GM13977 (cell line): ENCODE results near the gene HPCA.

Experiments
- DNase-seq: peaks from one replicate; pipeline ENCODE4 v3.0.0; 2012; ENCODE audit warnings: low spot score
- CTCF ChIP-seq: IDR thresholded peaks from 2 replicates; pipeline ENCODE4 v1.5.1; 2012; ENCODE audit warnings: mild to moderate bottlenecking, control low read depth; ENCODE audit not compliant: insufficient read depth; ENCODE audit errors: extremely low read depth, missing control alignments
- in situ Hi-C: fragments of 300-500 bp; cut with MboI; formaldehyde crosslinking; loops from one replicate; pipeline ENCODE4 v1.12.0; 2022; ENCODE audit warnings: low sequenced_read_pairs, low pct_unique_long_range_greater_than_20kb, mixed read lengths, inconsistent platforms; ENCODE audit not compliant: unreplicated experiment

Gene HPCA

DNA sequence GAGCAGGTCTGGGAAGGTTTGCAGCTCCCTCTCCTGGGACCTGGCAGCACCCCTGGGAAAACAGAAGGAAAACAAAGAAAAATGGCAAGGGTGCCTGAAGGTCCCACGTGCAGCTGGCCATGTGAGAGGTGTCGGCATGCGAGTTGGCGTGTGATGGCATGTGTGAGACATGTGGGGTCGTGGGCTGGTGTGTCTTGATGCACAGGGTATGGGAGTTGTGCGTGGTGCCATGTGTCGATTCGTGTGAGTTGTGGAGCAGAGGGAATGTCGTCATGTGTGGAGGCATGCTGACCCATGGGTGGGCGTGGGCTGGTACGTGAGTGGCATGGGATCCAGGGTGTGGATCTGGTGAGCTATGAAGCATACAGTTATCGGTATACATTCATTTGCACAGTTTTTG lies 1.3 kb downstream of the HPCA start:
- no peak for TF ChIP-seq CTCF
- in situ Hi-C loops, result no loop called here
- DNase-seq, result no peak

DNA sequence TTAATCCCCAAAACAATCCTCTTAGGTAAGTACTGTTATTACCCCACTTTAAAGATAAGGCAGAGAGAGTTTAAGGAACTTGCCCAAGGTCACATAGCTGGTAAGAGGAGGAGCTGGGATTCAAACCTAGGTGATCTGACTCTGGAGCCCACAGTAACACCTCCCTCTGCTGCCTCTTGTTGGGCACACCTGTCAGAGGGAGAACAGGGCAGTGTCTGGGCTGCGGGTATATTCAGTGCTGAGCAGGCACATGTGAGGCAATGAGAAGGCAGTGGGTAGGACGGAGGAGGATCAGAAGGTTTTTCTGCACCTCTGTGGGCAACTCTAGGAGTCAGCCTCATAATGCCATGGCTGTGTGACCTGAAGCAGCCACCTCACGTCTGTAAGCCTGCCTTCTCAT lies 1.8 kb downstream of the HPCA start:
- no peak for TF ChIP-seq CTCF
- DNase-seq, result no peak
- in situ Hi-C loops, result no loop called here

- in situ Hi-C loops, result no loop called here
- no peak for TF ChIP-seq CTCF
These were observed 2.6 kb downstream of the HPCA start for GRCh38 chr1:32888677-32889420.

DNA sequence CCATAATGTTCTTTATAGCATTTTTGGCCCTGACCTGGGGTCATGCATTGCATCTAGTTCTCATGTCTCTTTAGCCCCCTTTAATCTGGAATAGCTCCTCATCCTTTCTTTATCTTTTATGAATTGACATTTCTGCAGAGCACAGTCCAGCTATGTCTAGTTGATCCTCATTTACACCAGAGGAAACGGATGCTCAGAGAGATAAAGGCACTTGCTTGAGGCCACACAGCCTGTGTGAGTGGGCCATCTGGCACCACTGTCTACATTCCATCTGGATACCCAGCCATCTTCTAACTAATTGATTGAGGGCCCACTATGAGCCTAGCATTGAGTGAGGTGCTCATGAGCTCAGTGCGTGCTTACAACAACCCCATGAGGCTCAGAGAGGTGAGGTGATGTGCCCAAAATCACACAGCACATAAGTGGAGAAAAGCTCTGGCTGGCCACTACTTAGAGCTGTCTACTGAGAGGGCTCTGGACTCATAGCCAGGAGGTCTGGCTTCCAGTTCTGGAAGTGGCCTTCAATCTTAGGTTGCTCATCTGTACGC lies 3.5 kb downstream of the HPCA start:
- TF ChIP-seq CTCF, result no peak
- in situ Hi-C loops, result no loop called here
- no peak for DNase-seq

More at GRCh38 chr1:32888677-32889420, 2.6 kb downstream of the HPCA start:
- DNase-seq, result no peak

DNA sequence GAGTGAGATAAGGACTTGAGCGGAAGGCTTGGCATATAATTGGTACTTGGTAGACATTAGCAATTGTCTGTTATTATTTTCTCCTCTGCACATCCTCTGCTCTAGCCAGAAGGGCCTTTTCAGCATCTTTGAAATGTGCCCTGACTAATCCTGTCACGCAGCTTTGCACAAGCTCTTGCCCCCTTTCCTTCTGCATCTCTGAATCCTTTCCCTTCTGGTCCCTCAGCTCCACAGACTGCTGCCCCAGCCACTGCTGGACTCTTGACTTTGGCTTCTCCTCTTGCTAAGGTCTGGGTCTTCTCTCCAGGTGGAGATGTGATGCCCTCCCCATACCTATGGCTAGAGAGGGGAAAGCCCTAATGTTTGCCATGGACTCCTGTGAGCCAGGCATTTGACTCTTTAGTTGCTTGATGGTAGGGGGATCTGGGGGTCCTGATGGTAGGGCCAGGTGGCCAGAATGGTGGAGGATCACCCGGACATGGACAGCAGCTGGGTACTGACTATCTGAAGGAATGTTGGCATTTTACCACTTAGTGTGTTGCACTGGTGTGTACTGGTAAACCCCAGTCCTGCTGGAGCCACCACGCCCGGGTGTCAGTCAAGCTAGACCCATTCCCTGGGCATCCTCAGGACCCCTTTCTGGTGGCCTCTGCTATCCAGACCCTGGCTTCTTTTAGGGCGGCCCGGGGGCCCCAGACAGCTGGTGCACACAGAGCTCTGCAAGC lies 4.4 kb downstream of the HPCA start:
- in situ Hi-C loops, result no loop called here
- no peak for DNase-seq

GRCh38 chr1:32891241-32891570 lies 4.9 kb downstream of the HPCA start:
- in situ Hi-C loops, result no loop called here
- no peak for TF ChIP-seq CTCF
- no peak for DNase-seq

More for the DNA sequence above, 4.4 kb downstream of the HPCA start:
- TF ChIP-seq CTCF, result no peak
